Transverse colon (tissue), 3 donors: Measurements from ENCODE around the gene FBLN5.

Experiments used
- EP300 ChIP-seq: sonication (generic); formaldehyde crosslinking; IDR thresholded peaks from one replicate; pipeline ENCODE4 v1.6.1; 2017; ENCODE audit warnings: antibody characterized with exemption, low read depth
- TF ChIP-seq, protein P1 (sequence below), 5 experiments: fragments of 200-600 bp in 3 of 5; fragments of 450-650 bp in 2 of 5; sonication (generic) in 3 of 5; IDR thresholded peaks; 1 replicate in 2 of 5; 2 replicates in 3 of 5; pipeline ENCODE4 v1.5.1; 2016 to 2017; ENCODE audit warnings: antibody characterized with exemption in 5 of 5, inconsistent platforms in 3 of 5, mild to moderate bottlenecking in 2 of 5, moderate library complexity in 1 of 5

DNA sequence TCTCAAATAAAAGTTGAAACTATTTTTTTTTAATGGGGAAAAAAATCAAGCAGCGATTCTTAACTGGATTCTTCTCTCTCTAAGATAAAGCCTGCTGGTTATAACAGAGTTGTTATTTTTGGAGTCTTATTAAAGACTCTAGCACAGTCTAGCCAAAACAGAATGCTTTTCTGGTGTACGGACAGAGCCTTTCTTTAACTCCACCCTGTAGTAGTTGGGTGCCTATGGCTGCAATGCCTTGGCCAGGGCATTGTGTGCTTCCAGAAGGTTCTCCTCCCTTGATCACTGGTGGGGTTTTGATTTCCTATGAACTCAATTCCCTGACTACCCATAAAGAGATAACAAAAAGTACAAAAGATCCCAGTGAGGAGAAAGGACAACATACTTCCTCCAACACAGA, 44.4 kb downstream of the FBLN5 start:
- TF ChIP-seq, protein P1, sequence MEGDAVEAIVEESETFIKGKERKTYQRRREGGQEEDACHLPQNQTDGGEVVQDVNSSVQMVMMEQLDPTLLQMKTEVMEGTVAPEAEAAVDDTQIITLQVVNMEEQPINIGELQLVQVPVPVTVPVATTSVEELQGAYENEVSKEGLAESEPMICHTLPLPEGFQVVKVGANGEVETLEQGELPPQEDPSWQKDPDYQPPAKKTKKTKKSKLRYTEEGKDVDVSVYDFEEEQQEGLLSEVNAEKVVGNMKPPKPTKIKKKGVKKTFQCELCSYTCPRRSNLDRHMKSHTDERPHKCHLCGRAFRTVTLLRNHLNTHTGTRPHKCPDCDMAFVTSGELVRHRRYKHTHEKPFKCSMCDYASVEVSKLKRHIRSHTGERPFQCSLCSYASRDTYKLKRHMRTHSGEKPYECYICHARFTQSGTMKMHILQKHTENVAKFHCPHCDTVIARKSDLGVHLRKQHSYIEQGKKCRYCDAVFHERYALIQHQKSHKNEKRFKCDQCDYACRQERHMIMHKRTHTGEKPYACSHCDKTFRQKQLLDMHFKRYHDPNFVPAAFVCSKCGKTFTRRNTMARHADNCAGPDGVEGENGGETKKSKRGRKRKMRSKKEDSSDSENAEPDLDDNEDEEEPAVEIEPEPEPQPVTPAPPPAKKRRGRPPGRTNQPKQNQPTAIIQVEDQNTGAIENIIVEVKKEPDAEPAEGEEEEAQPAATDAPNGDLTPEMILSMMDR (IDR thresholded peaks at IDR 0.05), result no peak
- TF ChIP-seq EP300, result no peak
